HS-5 (cell line): ENCODE results near the gene IGFLR1.
"Not testable (repeated sequence)": the region's sequence is repeated elsewhere in the genome, so short reads cannot be mapped to it uniquely, and the experiment has no call there.

ENCODE experiments used
- DNase-seq: peaks from one replicate; pipeline ENCODE4 v3.0.0-alpha.2; 2012; ENCODE audit warnings: low read depth

Gene IGFLR1

GRCh38 chr19:35739275-35740107, 2.8 kb downstream of the IGFLR1 start:
- no peak for DNase-seq

GRCh38 chr19:35738887-35739229, 3.4 kb downstream of the IGFLR1 start:
- no peak for DNase-seq

DNA sequence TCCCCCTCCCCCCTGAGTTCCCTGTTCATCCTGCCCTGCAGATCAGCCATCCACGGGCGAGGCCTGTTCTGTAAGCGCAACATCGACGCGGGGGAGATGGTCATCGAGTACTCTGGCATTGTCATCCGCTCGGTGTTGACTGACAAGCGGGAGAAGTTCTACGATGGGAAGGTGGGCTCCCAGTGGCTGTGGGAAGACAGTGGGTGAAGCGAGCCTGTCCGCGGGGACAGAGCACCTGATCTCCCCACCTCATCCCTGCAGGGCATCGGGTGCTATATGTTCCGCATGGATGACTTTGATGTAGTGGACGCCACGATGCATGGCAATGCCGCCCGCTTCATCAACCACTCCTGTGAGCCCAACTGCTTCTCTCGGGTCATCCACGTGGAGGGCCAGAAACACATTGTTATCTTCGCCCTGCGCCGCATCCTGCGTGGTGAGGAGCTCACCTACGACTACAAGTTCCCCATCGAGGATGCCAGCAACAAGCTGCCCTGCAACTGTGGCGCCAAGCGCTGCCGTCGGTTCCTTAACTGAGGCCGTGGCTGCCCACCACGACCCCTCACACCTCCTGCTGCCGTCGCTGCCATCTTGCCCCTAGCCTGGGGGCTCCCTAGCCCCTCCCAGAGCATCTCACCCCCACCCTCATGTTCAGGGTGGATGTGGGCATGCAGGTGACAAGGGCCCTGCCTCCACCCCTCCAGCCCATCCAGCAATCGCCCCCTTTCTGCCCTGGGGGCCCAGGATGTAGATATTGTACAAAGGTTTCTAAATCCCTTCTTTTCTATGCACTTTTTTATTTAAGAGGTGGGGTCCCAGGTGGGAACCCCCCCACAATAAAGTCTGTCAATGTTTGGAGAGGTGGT, 4.0 kb downstream of the IGFLR1 start:
- DNase-seq = no peak

GRCh38 chr19:35736913-35737886, 5.1 kb downstream of the IGFLR1 start:
- DNase-seq = no peak

- no peak for DNase-seq
These were observed 7.4 kb downstream of the IGFLR1 start for GRCh38 chr19:35734889-35735288.

DNA sequence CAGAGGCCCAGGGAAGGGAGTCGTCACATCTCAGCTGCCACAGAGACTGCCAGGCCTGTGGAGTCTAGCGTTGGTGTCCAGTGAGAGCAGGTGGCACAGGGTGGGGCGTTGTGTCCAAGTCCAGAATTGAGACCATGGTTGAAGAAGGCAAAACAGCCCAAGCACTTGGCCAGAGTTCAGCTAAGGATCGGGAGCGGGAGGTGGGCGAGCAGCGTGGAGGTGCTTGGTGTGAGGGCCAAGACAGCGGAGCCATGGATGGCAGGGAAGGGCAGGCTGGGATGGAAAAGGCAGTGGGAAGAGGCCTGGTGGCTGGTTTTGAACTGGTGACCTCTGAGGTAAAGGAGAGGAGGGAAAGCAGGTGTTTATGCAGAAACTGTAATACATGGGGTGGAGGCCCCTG, 8.0 kb downstream of the IGFLR1 start:
- DNase-seq = no peak

- no peak for DNase-seq
These were observed 8.8 kb downstream of the IGFLR1 start for GRCh38 chr19:35733180-35734125.

DNA sequence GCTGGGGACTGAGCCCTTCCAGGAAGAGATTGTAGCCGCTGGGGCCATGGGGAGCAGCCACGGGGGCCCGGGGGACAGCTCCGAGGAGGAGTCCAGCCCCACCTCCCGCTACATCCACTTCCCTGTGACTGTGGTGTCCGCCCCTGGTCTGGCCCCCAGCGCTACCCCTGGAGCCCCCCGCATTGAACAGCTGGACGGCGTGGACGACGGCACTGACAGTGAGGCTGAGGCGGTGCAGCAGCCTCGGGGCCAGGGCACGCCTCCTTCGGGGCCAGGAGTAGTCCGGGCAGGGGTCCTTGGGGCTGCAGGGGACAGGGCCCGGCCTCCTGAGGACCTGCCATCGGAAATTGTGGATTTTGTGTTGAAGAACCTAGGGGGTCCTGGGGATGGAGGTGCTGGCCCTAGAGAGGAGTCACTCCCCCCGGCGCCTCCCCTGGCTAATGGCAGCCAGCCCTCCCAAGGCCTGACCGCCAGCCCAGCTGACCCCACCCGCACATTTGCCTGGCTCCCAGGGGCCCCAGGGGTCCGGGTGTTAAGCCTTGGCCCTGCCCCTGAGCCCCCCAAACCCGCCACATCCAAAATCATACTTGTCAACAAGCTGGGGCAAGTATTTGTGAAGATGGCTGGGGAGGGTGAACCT, 9.6 kb downstream of the IGFLR1 start:
- DNase-seq = no peak

- no peak for DNase-seq
These were observed 10.4 kb downstream of the IGFLR1 start for GRCh38 chr19:35731779-35732405.

GRCh38 chr19:35731353-35731752, 10.9 kb downstream of the IGFLR1 start:
- no peak for DNase-seq

GRCh38 chr19:35730326-35730725, 11.9 kb downstream of the IGFLR1 start:
- DNase-seq = no peak

GRCh38 chr19:35729763-35730162, 12.5 kb downstream of the IGFLR1 start:
- DNase-seq = no peak

GRCh38 chr19:35729021-35729420, 13.2 kb downstream of the IGFLR1 start:
- DNase-seq = no peak

- DNase-seq = no peak
These were observed 14.1 kb downstream of the IGFLR1 start for GRCh38 chr19:35727956-35728706.

DNA sequence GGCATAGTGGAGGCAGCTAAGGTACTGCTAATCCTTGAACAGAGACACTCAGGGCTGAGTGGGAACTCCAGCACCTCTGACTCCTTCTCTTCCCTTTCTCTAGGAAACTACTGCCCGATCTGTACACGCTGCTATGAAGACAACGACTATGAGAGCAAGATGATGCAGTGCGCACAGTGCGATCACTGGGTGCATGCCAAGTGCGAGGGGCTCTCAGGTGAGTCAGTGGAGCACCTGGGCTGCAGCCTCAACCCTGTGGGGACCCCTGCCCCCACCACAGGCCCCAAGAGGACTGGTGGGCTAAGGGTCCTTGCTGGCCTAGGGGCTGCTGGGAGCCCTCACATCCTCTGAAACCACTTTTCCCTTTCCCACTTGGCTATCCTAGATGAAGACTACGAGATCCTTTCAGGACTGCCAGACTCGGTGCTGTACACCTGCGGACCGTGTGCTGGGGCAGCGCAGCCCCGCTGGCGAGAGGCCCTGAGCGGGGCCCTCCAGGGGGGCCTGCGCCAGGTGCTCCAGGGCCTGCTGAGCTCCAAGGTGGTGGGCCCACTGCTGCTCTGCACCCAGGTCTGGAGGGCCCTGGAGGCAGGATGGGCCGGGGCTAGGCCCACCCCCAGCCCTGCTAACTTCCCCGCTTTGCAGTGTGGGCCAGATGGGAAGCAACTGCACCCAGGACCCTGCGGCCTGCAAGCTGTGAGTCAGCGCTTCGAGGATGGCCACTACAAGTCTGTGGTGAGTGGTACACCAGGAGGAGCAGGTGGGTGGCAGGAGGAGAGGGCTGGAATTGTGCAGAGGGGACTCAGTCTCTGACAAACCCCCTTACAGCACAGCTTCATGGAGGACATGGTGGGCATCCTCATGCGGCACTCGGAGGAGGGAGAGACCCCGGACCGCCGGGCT, 14.9 kb downstream of the IGFLR1 start:
- no peak for DNase-seq

DNA sequence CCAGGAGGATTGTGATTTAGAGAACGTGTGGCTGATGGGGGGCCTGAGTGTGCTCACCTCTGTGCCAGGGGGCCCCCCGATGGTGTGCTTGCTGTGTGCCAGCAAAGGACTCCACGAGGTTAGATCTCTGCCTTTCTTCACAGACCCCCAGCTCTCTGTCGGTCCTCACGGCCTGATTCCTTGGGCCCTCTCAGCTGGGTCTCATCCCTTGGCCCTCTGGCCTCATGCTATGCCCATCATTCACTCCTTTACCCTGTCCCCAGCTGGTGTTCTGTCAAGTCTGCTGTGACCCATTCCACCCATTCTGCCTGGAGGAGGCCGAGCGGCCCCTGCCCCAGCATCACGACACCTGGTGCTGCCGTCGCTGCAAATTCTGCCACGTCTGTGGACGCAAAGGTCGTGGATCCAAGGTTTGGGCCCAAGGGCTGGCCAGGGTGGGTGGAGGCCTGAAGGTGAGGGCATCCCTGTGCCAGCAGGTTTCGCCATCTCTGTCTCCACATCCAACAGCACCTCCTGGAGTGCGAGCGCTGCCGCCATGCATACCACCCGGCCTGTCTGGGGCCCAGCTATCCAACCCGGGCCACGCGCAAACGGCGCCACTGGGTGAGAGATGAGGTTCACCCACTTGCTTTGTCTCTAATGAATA, 16.9 kb downstream of the IGFLR1 start:
- DNase-seq = no peak

- no peak for DNase-seq
These were observed 17.7 kb downstream of the IGFLR1 start for GRCh38 chr19:35724560-35724959.

DNA sequence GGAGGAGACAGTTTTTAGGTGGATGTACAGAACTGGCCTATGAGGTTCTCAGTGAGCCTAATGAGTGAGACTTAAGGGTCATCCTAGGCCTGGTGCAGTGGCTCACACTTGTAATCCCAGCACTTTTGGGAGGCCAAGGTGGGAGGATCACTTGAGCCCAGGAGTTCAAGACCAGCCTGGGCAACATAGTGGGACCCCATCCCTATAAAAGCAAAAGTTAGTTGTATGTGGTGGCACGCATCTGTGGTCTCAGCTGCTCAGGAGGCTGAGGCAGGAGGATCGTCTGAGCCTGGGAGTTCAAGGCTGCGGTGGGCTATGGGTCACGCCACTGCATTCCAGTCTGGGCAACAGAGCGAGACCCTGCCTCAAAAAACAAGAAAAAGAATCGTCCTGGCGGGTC, 18.1 kb downstream of the IGFLR1 start:
- DNase-seq = not testable (repeated sequence)
